CD8-positive, alpha-beta memory T cell (primary cell): ENCODE results near the gene RNF5. TPM values are rescaled to one million over a fixed set of nuclear protein-coding genes. Genes with fewer than 3 reads are reported as not detected.

Experiments
- CTCF ChIA-PET: fragments of 350-600 bp; sonication (Branson Sonifier 250); formaldehyde crosslinking; loops from one replicate; lab custom pipeline; 2021; ENCODE audit warnings: antibody characterized with exemption; lab: Charles Lee
- POLR2A ChIA-PET: fragments of 350-600 bp; sonication (Branson Sonifier 250); formaldehyde crosslinking; loops from one replicate; lab custom pipeline; 2021; ENCODE audit warnings: antibody characterized with exemption; lab: Charles Lee
- DNase-seq, 5 donors: peaks; one replicate each; pipeline versions ENCODE4 v3.0.0 to v3.0.0-alpha.2; 2020 to 2022; ENCODE audit warnings: mixed read lengths in 1 of 5
- H3K27ac ChIP-seq: one replicate; pipeline ENCODE4 v1.7.0; 2013; ENCODE audit warnings: low read depth, mild to moderate bottlenecking, low read length, moderate library complexity
- H3K27me3 ChIP-seq: 2 replicates; pipeline ENCODE4 v1.7.0; 2013; ENCODE audit warnings: low read length, mild to moderate bottlenecking; ENCODE audit not compliant: insufficient read depth, poor library complexity, severe bottlenecking
- H3K36me3 ChIP-seq: 2 replicates; pipeline ENCODE4 v1.7.0; 2013; ENCODE audit warnings: mild to moderate bottlenecking, low read length, moderate library complexity; ENCODE audit not compliant: insufficient read depth
- H3K4me1 ChIP-seq: 2 replicates; pipeline ENCODE4 v1.7.0; 2013; ENCODE audit warnings: mild to moderate bottlenecking, low read length, moderate library complexity; ENCODE audit not compliant: insufficient read depth
- H3K4me3 ChIP-seq: 2 replicates; pipeline ENCODE4 v1.7.0; 2013; ENCODE audit warnings: mild to moderate bottlenecking, low read length
- H3K9me3 ChIP-seq: 2 replicates; pipeline ENCODE4 v1.7.0; 2013; ENCODE audit warnings: mild to moderate bottlenecking, low read length
- H3K27ac Mint-ChIP-seq, 8 donors: one replicate each; pipeline ENCODE4 v1.8.0; 2020 to 2021; ENCODE audit warnings: mixed read lengths in 8 of 8, mild to moderate bottlenecking in 6 of 8, inconsistent platforms in 3 of 8, moderate library complexity in 3 of 8
- H3K27me3 Mint-ChIP-seq, 2 donors: one replicate each; pipeline ENCODE4 v1.8.0; 2020 to 2021; ENCODE audit warnings: mixed read lengths in 2 of 2, mild to moderate bottlenecking in 1 of 2, moderate library complexity in 1 of 2
- H3K36me3 Mint-ChIP-seq, 3 donors: one replicate each; pipeline ENCODE4 v1.8.0; 2020 to 2021; ENCODE audit warnings: mixed read lengths in 3 of 3, inconsistent platforms in 1 of 3, mild to moderate bottlenecking in 1 of 3
- H3K4me1 Mint-ChIP-seq, 3 donors: one replicate each; pipeline ENCODE4 v1.8.0; 2020 to 2021; ENCODE audit warnings: mixed read lengths in 3 of 3, inconsistent platforms in 1 of 3, mild to moderate bottlenecking in 1 of 3
- H3K4me3 Mint-ChIP-seq, 7 donors: one replicate each; pipeline ENCODE4 v1.8.0; 2020 to 2021; ENCODE audit warnings: mixed read lengths in 7 of 7, mild to moderate bottlenecking in 6 of 7, moderate library complexity in 4 of 7, inconsistent platforms in 2 of 7
- H3K9me3 Mint-ChIP-seq, 5 donors: one replicate each; pipeline ENCODE4 v1.8.0; 2020 to 2022; ENCODE audit warnings: mixed read lengths in 5 of 5, mild to moderate bottlenecking in 3 of 5, moderate library complexity in 2 of 5, inconsistent platforms in 1 of 5
- polyA plus RNA-seq: library from polyadenylated mRNA; unstranded; fragments of 300-500 nt; fragmentation: Illumina TruSeq; gene quantifications from one replicate; pipeline ENCODE4 v1.2.3, GENCODE V29; 2021
- total RNA-seq, 2 experiments: library from RNA; stranded (reverse); gene quantifications; one replicate each; pipeline ENCODE4 v1.2.3, GENCODE V29; 2021

RNF5 gene
- total and polyA plus RNA-seq, 3 experiments from 2014 or later: 52.7 to 110 (median 52.9) TPM

DNA sequence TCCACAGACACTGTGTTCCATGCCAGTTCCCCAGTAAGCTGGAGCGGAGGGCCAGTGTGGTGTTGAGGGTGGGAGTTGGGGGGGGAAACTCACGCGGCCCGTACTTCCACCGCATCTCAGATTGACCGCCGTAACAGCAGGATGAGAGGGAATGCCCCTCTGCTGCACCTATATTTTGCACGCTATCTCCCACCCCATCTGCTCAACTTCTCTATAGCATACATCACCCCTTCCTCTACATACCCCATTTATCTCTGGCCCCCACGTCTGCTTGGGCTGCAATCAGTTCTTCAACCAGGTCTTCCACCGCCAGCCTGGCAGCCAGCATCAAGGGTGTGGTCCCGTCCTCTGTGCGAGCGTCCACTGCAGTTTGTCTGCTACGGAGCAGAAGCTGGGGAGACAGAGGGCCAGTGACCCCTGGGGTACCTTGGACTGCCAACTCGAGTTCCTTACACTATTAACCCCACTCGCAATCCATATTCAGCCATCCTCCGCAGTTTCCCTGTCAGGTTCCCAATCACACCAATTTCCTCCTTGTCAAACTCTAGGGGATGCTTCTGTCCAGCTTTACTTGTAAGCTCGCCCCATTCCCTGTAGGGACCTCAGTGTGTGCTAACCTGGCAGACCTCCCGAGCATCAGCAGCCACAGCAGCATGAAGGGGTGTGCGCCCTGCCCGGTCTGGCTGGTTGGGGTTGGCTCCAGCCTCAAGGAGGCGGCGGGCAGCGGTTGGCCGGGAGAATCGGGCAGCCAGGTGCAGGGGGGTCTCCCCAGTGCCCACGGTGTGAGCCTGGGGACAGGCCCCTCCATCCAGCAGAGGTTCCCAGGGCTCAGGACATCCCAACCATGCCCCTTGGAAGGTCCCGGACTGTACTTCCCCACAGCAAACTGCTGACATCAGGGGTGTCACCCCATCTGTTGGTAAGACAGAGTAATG is 18.7 kb downstream of the RNF5 start:
- Histone ChIP-seq H3K4me1 (peaks cover 34% of the 10 kb centered on the region), H3K27ac (peak overlapping the region; percentile 99), H3K36me3 (no peaks in the 10 kb centered on the region), H3K4me3 (peak overlapping the region; percentile 78), H3K27me3 (no peaks in the 10 kb centered on the region), H3K9me3 (no peaks in the 10 kb centered on the region)
- DNase-seq: peak in 1 of 5 donors; percentile 27
- Mint-ChIP-seq H3K27ac (peak overlapping the region; percentile 98 to 100 (median 100)), H3K4me3 (peak overlapping the region; percentile 92 to 100 (median 96)), H3K27me3 (peaks cover 2 to 7% of the 10 kb centered on the region in 2 donors), H3K9me3 (no peaks in the 10 kb centered on the region), H3K4me1 (peaks cover 29 to 37% (median 33%) of the 10 kb centered on the region in 3 donors), H3K36me3 (peaks cover 0 to 18% (median 0%) of the 10 kb centered on the region in 3 donors)
- ChIA-PET CTCF (interaction anchor here (1.3 kb wide), 1 partner anchor 36 kb away, joined by 5 read pairs; no protein-coding TSS in a partner anchor), POLR2A (no interaction called here)

DNA sequence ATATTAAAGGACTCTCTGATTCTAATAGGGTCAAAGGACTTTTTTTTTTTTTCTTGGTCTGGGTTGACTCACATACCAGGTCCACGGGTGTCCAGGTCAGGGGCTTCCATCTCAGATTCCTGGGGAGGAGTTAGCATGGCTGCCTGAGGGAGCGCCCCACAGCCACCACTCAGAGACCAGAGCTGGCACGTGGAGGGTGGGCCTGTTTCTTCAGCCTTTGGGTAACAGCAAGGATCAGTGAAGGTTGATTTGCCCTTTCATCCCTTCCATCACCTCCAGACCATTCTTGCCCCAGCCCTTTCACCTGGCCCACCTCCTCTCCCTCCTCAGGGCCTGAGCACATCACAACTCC is 20.1 kb downstream of the RNF5 start:
- peaks cover 2 to 8% of the 10 kb centered on the region in 2 donors for H3K27me3 Mint-ChIP-seq
- Histone ChIP-seq H3K27me3 (no peaks in the 10 kb centered on the region), H3K36me3 (no peaks in the 10 kb centered on the region), H3K9me3 (no peaks in the 10 kb centered on the region), H3K27ac (no peak overlapping the region), H3K4me1 (peaks cover 27% of the 10 kb centered on the region), H3K4me3 (no peak overlapping the region)
- peak overlapping the region in 4 of 7 donors; percentile 4 to 92 (median 55) for H3K4me3 Mint-ChIP-seq
- POLR2A ChIA-PET: interaction anchor here (0.5 kb wide), 1 partner anchor 56 kb away, joined by 4 read pairs; no protein-coding TSS in a partner anchor
- peaks cover 27 to 32% (median 28%) of the 10 kb centered on the region in 3 donors for H3K4me1 Mint-ChIP-seq
- peak overlapping the region in 5 of 8 donors; percentile 42 to 99 (median 68) for H3K27ac Mint-ChIP-seq
- DNase-seq: no peak
- no peaks in the 10 kb centered on the region for H3K9me3 Mint-ChIP-seq
- H3K36me3 Mint-ChIP-seq: peaks cover 0 to 8% (median 0%) of the 10 kb centered on the region in 3 donors
- CTCF ChIA-PET: no interaction called here

DNA sequence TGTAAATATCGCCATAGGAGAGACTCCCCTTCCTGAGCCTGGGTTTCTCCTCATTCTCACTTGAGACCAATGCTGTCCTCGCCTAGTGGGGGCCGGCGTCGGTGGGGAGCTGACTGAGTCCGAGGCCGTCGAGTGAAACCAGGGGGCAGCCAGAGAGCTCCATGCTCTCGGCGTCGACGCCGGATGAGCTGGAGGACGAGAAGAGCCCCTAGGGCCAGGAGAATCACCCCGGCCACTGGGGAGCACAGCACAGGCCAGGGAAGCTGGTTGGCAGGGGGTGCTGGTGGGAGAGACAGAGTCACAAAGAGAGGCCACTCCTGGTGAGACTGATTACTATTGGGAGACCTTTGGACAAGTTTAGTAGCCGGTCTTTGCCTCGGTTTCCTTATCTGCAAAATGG is 20.7 kb downstream of the RNF5 start:
- H3K4me1 Mint-ChIP-seq: peaks cover 21 to 26% (median 22%) of the 10 kb centered on the region in 3 donors
- peaks cover 22% of the 10 kb centered on the region for H3K4me1 ChIP-seq
- H3K4me3 ChIP-seq: no peak overlapping the region
- no peak overlapping the region for H3K27ac ChIP-seq
- H3K9me3 ChIP-seq: no peaks in the 10 kb centered on the region
- no peaks in the 10 kb centered on the region for H3K27me3 ChIP-seq
- peaks cover 0 to 8% (median 0%) of the 10 kb centered on the region in 3 donors for H3K36me3 Mint-ChIP-seq
- ChIA-PET POLR2A (no interaction called here), CTCF (no interaction called here)
- peak overlapping the region in 2 of 7 donors; percentile 24 to 72 for H3K4me3 Mint-ChIP-seq
- H3K27me3 Mint-ChIP-seq: peaks cover 0 to 11% of the 10 kb centered on the region in 2 donors
- H3K36me3 ChIP-seq: no peaks in the 10 kb centered on the region
- H3K27ac Mint-ChIP-seq: peak overlapping the region in 3 of 8 donors; percentile 23 to 58 (median 55)
- no peak for DNase-seq
- no peaks in the 10 kb centered on the region for H3K9me3 Mint-ChIP-seq

DNA sequence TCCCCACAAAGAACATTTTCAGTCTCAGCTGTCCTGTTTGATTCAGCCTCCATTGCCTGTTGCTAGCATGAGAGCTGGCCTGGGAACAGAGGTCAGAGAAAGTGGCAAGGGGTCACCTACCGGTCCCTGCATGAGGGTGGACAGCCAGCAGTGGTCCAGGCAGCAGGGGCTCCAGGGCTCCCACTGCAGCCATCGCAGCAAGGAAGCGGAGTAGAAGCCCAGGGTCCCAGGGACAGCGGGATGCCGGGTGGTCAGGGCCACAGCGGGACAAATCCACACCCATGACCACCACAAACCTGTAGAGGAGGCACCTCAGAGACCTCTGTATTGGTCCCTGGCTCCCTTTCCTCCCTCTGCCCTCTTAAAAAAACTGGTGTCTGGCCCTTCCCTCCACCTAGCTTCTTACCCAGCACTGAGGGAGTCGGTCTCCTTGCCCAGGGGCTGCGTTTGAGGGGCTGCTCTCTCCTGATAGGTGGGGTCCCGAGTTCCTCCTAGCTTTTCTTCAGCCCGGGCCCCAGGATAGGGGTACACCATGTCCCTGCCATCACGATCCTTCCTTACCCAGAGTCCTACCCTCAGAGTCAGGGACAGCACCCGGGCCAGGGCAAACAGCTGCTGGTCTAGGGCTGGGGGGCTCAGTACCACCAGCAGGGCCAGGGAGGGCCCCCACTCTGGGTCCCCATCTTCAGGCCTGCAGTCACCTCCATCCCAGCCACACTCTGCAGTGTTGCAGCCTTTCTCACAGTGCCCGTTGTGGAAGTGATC is 22.7 kb downstream of the RNF5 start:
- CTCF ChIA-PET: interaction anchor here (1.0 kb wide), 1 partner anchor 8 kb away, joined by 3 read pairs; the partner anchor contains the start of gene GPSM3
- Histone ChIP-seq H3K4me1 (peaks cover 7% of the 10 kb centered on the region), H3K9me3 (no peaks in the 10 kb centered on the region), H3K36me3 (no peaks in the 10 kb centered on the region), H3K27ac (no peak overlapping the region), H3K27me3 (no peaks in the 10 kb centered on the region), H3K4me3 (no peak overlapping the region)
- Mint-ChIP-seq H3K27ac (no peak overlapping the region), H3K4me1 (peaks cover 5 to 10% (median 6%) of the 10 kb centered on the region in 3 donors), H3K9me3 (no peaks in the 10 kb centered on the region), H3K27me3 (peaks cover 3 to 11% of the 10 kb centered on the region in 2 donors), H3K36me3 (peaks cover 0 to 6% (median 0%) of the 10 kb centered on the region in 3 donors), H3K4me3 (no peak overlapping the region)
- POLR2A ChIA-PET: no interaction called here
- no peak for DNase-seq

DNA sequence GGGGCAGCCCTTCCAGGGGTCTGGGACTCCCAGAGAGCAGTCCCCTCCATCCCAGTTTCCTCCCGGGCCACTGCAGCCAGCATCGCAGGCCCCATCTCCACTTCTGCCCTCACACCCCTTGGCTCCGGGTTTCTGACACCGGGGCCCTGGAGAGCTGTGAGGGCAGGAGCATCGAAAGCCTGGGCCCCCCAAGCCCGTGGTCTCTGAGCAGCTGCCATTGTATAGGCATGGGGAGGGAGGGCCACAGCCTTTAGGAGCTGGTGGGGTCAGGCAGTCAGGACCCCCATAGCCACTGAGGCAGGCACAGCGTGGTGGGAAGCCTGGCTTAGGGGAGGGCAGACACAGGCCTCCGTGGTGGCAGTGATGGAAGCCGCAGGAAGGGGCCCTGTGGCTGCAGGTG is 24.0 kb downstream of the RNF5 start:
- H3K4me3 ChIP-seq: no peak overlapping the region
- no peaks in the 10 kb centered on the region for H3K36me3 ChIP-seq
- ChIA-PET CTCF (no interaction called here), POLR2A (no interaction called here)
- Mint-ChIP-seq H3K27me3 (peaks cover 3 to 11% of the 10 kb centered on the region in 2 donors), H3K4me1 (no peaks in the 10 kb centered on the region), H3K4me3 (no peak overlapping the region), H3K27ac (no peak overlapping the region), H3K36me3 (no peaks in the 10 kb centered on the region), H3K9me3 (no peaks in the 10 kb centered on the region)
- DNase-seq: no peak
- no peak overlapping the region for H3K27ac ChIP-seq
- no peaks in the 10 kb centered on the region for H3K4me1 ChIP-seq
- no peaks in the 10 kb centered on the region for H3K27me3 ChIP-seq
- no peaks in the 10 kb centered on the region for H3K9me3 ChIP-seq

- no peak overlapping the region for H3K4me3 Mint-ChIP-seq
- peaks cover 3 to 11% of the 10 kb centered on the region in 2 donors for H3K27me3 Mint-ChIP-seq
- no peak overlapping the region for H3K27ac Mint-ChIP-seq
- H3K36me3 Mint-ChIP-seq: no peaks in the 10 kb centered on the region
- Histone ChIP-seq H3K9me3 (no peaks in the 10 kb centered on the region), H3K27me3 (no peaks in the 10 kb centered on the region), H3K36me3 (no peaks in the 10 kb centered on the region), H3K4me3 (no peak overlapping the region), H3K27ac (no peak overlapping the region), H3K4me1 (no peaks in the 10 kb centered on the region)
- H3K9me3 Mint-ChIP-seq: no peaks in the 10 kb centered on the region
- no peaks in the 10 kb centered on the region for H3K4me1 Mint-ChIP-seq
- ChIA-PET CTCF (interaction anchor here (0.6 to 1.4 kb wide), 3 partner anchors 30 to 1924 kb away, joined by 3 read pairs; partner anchors contain the start of gene TAP2), POLR2A (no interaction called here)
- DNase-seq: no peak
Measured at GRCh38 chr6:32203426-32204267, 25.4 kb downstream of the RNF5 start.

DNA sequence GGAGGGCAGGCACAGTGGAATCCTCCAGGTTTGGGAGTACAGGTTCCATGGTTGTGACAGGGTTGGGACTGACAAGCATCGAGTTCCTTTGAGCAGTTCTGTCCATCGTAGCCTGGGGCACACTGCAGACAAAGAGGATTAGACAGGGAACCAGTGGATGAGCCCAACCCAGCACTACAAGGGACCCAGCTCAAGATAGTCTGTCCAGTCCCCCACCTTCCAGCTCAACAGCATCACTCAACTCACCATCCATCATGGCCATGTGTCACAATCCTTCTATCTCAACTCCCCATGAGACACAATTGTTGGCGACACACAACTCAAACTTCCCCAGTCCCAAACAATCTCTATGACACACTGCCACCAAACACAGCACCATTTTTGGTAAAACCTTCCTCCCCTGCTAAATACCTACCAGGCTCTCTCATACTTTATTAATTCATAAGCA is 26.1 kb downstream of the RNF5 start:
- Histone ChIP-seq H3K9me3 (no peaks in the 10 kb centered on the region), H3K4me1 (no peaks in the 10 kb centered on the region), H3K27me3 (no peaks in the 10 kb centered on the region), H3K27ac (no peak overlapping the region), H3K36me3 (no peaks in the 10 kb centered on the region), H3K4me3 (no peak overlapping the region)
- Mint-ChIP-seq H3K4me3 (no peak overlapping the region), H3K4me1 (no peaks in the 10 kb centered on the region), H3K36me3 (no peaks in the 10 kb centered on the region), H3K27ac (no peak overlapping the region), H3K27me3 (peaks cover 3 to 11% of the 10 kb centered on the region in 2 donors), H3K9me3 (no peaks in the 10 kb centered on the region)
- ChIA-PET POLR2A (no interaction called here), CTCF (interaction anchor here (1.1 to 1.4 kb wide), 2 partner anchors 29 to 634 kb away, joined by 3 read pairs; partner anchors contain the start of gene TAP2)
- no peak for DNase-seq
